GM12878 (cell line): ENCODE data around the gene CCR2. TPM values are rescaled to one million over a fixed set of nuclear protein-coding genes. Genes with fewer than 3 reads are reported as not detected.

Experiments
- BCL11A ChIP-seq: IDR thresholded peaks from 2 replicates; pipeline ENCODE4 v1.6.1; 2011; ENCODE audit warnings: low read depth, low read length
- CBFB ChIP-seq: IDR thresholded peaks from 2 replicates; pipeline ENCODE4 v1.6.1; 2016; ENCODE audit warnings: antibody characterized with exemption, low read depth
- E2F8 ChIP-seq: fragments of 450-650 bp; IDR thresholded peaks from 2 replicates; pipeline ENCODE4 v1.6.1; 2018; ENCODE audit warnings: mild to moderate bottlenecking, low read depth, moderate library complexity; ENCODE audit not compliant: partially characterized antibody
- FOXK2 ChIP-seq: fragments of 450-650 bp; IDR thresholded peaks from 2 replicates; pipeline ENCODE4 v1.6.1; 2017; ENCODE audit warnings: mild to moderate bottlenecking, moderate library complexity
- GATAD2B ChIP-seq: fragments of 450-650 bp; conservative IDR thresholded peaks from 2 replicates; pipeline ENCODE4 v1.6.1; 2017; ENCODE audit warnings: low read depth, mild to moderate bottlenecking, moderate library complexity
- HDGF ChIP-seq: fragments of 450-650 bp; IDR thresholded peaks from 2 replicates; pipeline ENCODE4 v1.6.1; 2016; ENCODE audit warnings: antibody characterized with exemption
- IKZF1 ChIP-seq: fragments of 450-650 bp; conservative IDR thresholded peaks from 2 replicates; pipeline ENCODE4 v1.6.1; 2017; ENCODE audit warnings: antibody characterized with exemption, mild to moderate bottlenecking
- IRF4 ChIP-seq: IDR thresholded peaks from 2 replicates; pipeline ENCODE4 v1.6.1; 2011; ENCODE audit warnings: low read depth, low read length
- PAX5 ChIP-seq: IDR thresholded peaks from 2 replicates; pipeline ENCODE4 v1.6.1; 2011; ENCODE audit warnings: low read depth, low read length, borderline replicate concordance
- RBBP5 ChIP-seq: fragments of 200-600 bp; sonication (generic); conservative IDR thresholded peaks from 2 replicates; pipeline ENCODE4 v1.6.1; 2016
- RELA ChIP-seq: fragments of 450-650 bp; IDR thresholded peaks from 2 replicates; pipeline ENCODE4 v1.8.0; 2014; ENCODE audit warnings: borderline replicate concordance; ENCODE audit not compliant: partially characterized antibody
- RFX5 ChIP-seq: IDR thresholded peaks from 2 replicates; pipeline ENCODE4 v1.6.1; 2011; ENCODE audit warnings: low read depth, low read length, improper control_type of control experiment
- SMAD1 ChIP-seq: fragments of 450-650 bp; IDR thresholded peaks from 2 replicates; pipeline ENCODE4 v1.6.1; 2018; ENCODE audit warnings: mild to moderate bottlenecking, low read depth; ENCODE audit not compliant: partially characterized antibody
- TAF1 ChIP-seq: IDR thresholded peaks from 2 replicates; pipeline ENCODE4 v1.6.1; 2011; ENCODE audit warnings: mild to moderate bottlenecking, low read depth, low read length, borderline replicate concordance
- TBL1XR1 ChIP-seq: IDR thresholded peaks from 2 replicates; pipeline ENCODE4 v1.6.1; 2012; ENCODE audit warnings: low read depth, low read length, improper control_type of control experiment
- USF2 ChIP-seq: IDR thresholded peaks from 2 replicates; pipeline ENCODE4 v1.6.1; 2011; ENCODE audit warnings: low read depth, low read length, improper control_type of control experiment, borderline replicate concordance
- YBX1 ChIP-seq: fragments of 450-650 bp; IDR thresholded peaks from 2 replicates; pipeline ENCODE4 v1.6.1; 2016; ENCODE audit warnings: antibody characterized with exemption
- YY1 ChIP-seq: IDR thresholded peaks from 2 replicates; pipeline ENCODE4 v1.6.1; 2011; ENCODE audit warnings: low read depth, mild to moderate bottlenecking, low read length
- ZBTB11 ChIP-seq: fragments of 450-650 bp; formaldehyde crosslinking; IDR thresholded peaks from 2 replicates; pipeline ENCODE4 v1.5.0; 2022; ENCODE audit warnings: mild to moderate bottlenecking, missing genetic modification characterization
- ZNF217 ChIP-seq: fragments of 450-650 bp; IDR thresholded peaks from 2 replicates; pipeline ENCODE4 v1.6.1; 2017; ENCODE audit warnings: antibody characterized with exemption, mild to moderate bottlenecking
- ZNF274 ChIP-seq: IDR thresholded peaks from one replicate; pipeline ENCODE4 v1.8.0; 2011; ENCODE audit not compliant: insufficient read length, insufficient read depth
- ZNF384 ChIP-seq: IDR thresholded peaks from 2 replicates; pipeline ENCODE4 v1.6.1; 2012; ENCODE audit warnings: low read depth, mild to moderate bottlenecking, low read length, improper control_type of control experiment, borderline replicate concordance
- ZNF592 ChIP-seq: fragments of 450-650 bp; IDR thresholded peaks from 2 replicates; pipeline ENCODE4 v1.6.1; 2017; ENCODE audit warnings: mild to moderate bottlenecking, moderate library complexity
- polyA plus RNA-seq, 11 experiments: library from polyadenylated mRNA; depleted of rRNA in 4 of 11; unstranded in 6 of 11; stranded (reverse) in 5 of 11; fragments of >200 nt; fragmentation: Nextera tagmentation in 4 of 11; fragmentation: Illumina TruSeq in 1 of 11; extraction: Ambion mirVana in 4 of 11; extraction: Trizol in 1 of 11; gene quantifications; 1 replicate in 1 of 11; 2 replicates in 10 of 11; pipeline versions ENCODE4 v1.2.1 to v1.2.3, GENCODE V29; 2011 to 2016; ENCODE audit warnings: inconsistent platforms in 2 of 11, missing spikeins in 2 of 11, low read depth in 1 of 11
- total RNA-seq, 4 experiments: library from RNA; depleted of rRNA in 3 of 4; stranded (reverse); fragments of >200 nt in 3 of 4; fragmentation: Illumina TruSeq in 1 of 4; extraction: Trizol in 1 of 4; gene quantifications; 2 replicates each; pipeline versions ENCODE4 v1.2.1 to v1.2.3, GENCODE V29; 2013 to 2021

Gene CCR2
- total and polyA plus RNA-seq, 10 of the 15 experiments (the other 5 are each of a cell fraction or from before 2014, with no cell fraction given) = 1.9 to 4.7 (median 3.5) TPM; not detected in 1

GRCh38 chr3:46368569-46368968 is 14.7 kb downstream of the CCR2 start (continued):
- TF ChIP-seq ZBTB11 (CRISPR knock-in tag) (no peak), TAF1 (no peak), ZNF274 (no peak), BCL11A (no peak), IRF4 (0 out of 2 replicates have a peak, but pooled peaks have one; percentile 49), HDGF (no peak), YY1 (peak; percentile 62; the same call in 1 of the 2 replicates), SMAD1 (no peak), RELA (no peak), ZNF384 (no peak), GATAD2B (no peak), TBL1XR1 (no peak), RBBP5 (no peak), YBX1 (no peak), E2F8 (no peak), USF2 (no peak), PAX5 (no peak), CBFB (no peak), RFX5 (no peak), ZNF592 (no peak), ZNF217 (no peak), FOXK2 (no peak), IKZF1 (no peak)
